CD14-positive monocyte (primary cell): ENCODE measurements around the gene SOX5. TPM values are rescaled to one million over a fixed set of nuclear protein-coding genes. Genes with fewer than 3 reads are reported as not detected.

Experiments
- DNase-seq, 3 donors: peaks; one replicate each; pipeline ENCODE4 v3.0.0-alpha.2; 2011 to 2022
- H2AFZ ChIP-seq: 2 replicates; pipeline ENCODE4 v1.6.0; 2012; ENCODE audit warnings: mild to moderate bottlenecking, low read depth, low read length, inconsistent platforms; ENCODE audit not compliant: insufficient read depth, poor library complexity, severe bottlenecking
- H3K27ac ChIP-seq, 2 donors: 1 replicate in 1 of 2; 2 replicates in 1 of 2; pipeline ENCODE4 v1.5.1; 2012 to 2013; ENCODE audit warnings: low read length in 2 of 2, control low read depth in 1 of 2, inconsistent platforms in 1 of 2, low read depth in 1 of 2, mild to moderate bottlenecking in 1 of 2
- H3K27me3 ChIP-seq, 2 donors: one replicate each; pipeline versions ENCODE4 v1.6.0 to v1.6.1; 2011 to 2013; ENCODE audit warnings: low read length in 2 of 2; ENCODE audit not compliant: control insufficient read depth in 2 of 2, insufficient read depth in 2 of 2
- H3K36me3 ChIP-seq, 2 donors: replicated peaks in 1 of 2; 1 replicate in 1 of 2; 2 replicates in 1 of 2; pipeline versions ENCODE4 v1.5.1 to v1.6.1; 2012 to 2013; ENCODE audit warnings: low read length in 2 of 2, control low read depth in 1 of 2, inconsistent platforms in 1 of 2, mild to moderate bottlenecking in 1 of 2; ENCODE audit not compliant: insufficient read depth in 2 of 2, control insufficient read depth in 1 of 2
- H3K4me1 ChIP-seq, 2 donors: 1 replicate in 1 of 2; 2 replicates in 1 of 2; pipeline versions ENCODE4 v1.5.1 to v1.6.1; 2012 to 2013; ENCODE audit warnings: low read length in 2 of 2, control low read depth in 1 of 2, inconsistent platforms in 1 of 2, mild to moderate bottlenecking in 1 of 2, moderate library complexity in 1 of 2; ENCODE audit not compliant: insufficient read depth in 2 of 2, control insufficient read depth in 1 of 2
- H3K4me2 ChIP-seq: replicated peaks from 2 replicates; pipeline ENCODE3; 2012; ENCODE audit warnings: low read length, moderate library complexity, mild to moderate bottlenecking; ENCODE audit not compliant: poor library complexity, severe bottlenecking; ENCODE audit errors: extremely low read depth
- H3K4me3 ChIP-seq, 3 experiments: fragments of 200-600 bp in 1 of 3; sonication (generic) in 1 of 3; replicated peaks in 1 of 3; 1 replicate in 2 of 3; 2 replicates in 1 of 3; pipeline ENCODE4 v1.5.1; 2011 to 2013; ENCODE audit warnings: low read length in 3 of 3, mild to moderate bottlenecking in 3 of 3, control low read depth in 2 of 3, low read depth in 2 of 3, inconsistent platforms in 1 of 3, moderate library complexity in 1 of 3
- H3K79me2 ChIP-seq: 2 replicates; pipeline ENCODE4 v1.6.0; 2012; ENCODE audit warnings: mild to moderate bottlenecking, control low read depth, inconsistent platforms, low read length, moderate library complexity; ENCODE audit not compliant: insufficient read depth
- H3K9ac ChIP-seq: 2 replicates; pipeline ENCODE4 v1.6.0; 2017; ENCODE audit warnings: low read length, mild to moderate bottlenecking; ENCODE audit not compliant: insufficient read depth, poor library complexity, severe bottlenecking
- H3K9me3 ChIP-seq, 2 donors: replicated peaks in 1 of 2; 1 replicate in 1 of 2; 2 replicates in 1 of 2; pipeline versions ENCODE4 v1.5.1 to v1.6.1; 2012 to 2013; ENCODE audit warnings: low read length in 2 of 2, control low read depth in 1 of 2; ENCODE audit not compliant: control insufficient read depth in 1 of 2, insufficient read depth in 1 of 2
- H4K20me1 ChIP-seq: 2 replicates; pipeline ENCODE4 v1.6.0; 2012; ENCODE audit warnings: mild to moderate bottlenecking, low read length, control low read depth, moderate library complexity; ENCODE audit not compliant: insufficient read depth
- H3K27ac Mint-ChIP-seq, 7 donors: one replicate each; pipeline ENCODE4 v1.8.0; 2020; ENCODE audit warnings: mild to moderate bottlenecking in 7 of 7, mixed read lengths in 7 of 7, moderate library complexity in 6 of 7, inconsistent platforms in 2 of 7
- H3K27me3 Mint-ChIP-seq, 3 donors: one replicate each; pipeline ENCODE4 v1.8.0; 2021 to 2022; ENCODE audit warnings: low read depth in 3 of 3, mild to moderate bottlenecking in 3 of 3, mixed read lengths in 3 of 3, moderate library complexity in 3 of 3, inconsistent platforms in 1 of 3
- H3K36me3 Mint-ChIP-seq, 2 donors: one replicate each; pipeline ENCODE4 v1.8.0; 2020; ENCODE audit warnings: mixed read lengths in 2 of 2, inconsistent platforms in 1 of 2, mild to moderate bottlenecking in 1 of 2
- H3K4me1 Mint-ChIP-seq: one replicate; pipeline ENCODE4 v1.8.0; 2020; ENCODE audit warnings: mild to moderate bottlenecking, mixed read lengths
- H3K4me3 Mint-ChIP-seq, 2 donors: one replicate each; pipeline ENCODE4 v1.8.0; 2020; ENCODE audit warnings: mild to moderate bottlenecking in 2 of 2, mixed read lengths in 2 of 2, moderate library complexity in 1 of 2
- H3K9me3 Mint-ChIP-seq, 7 donors: one replicate each; pipeline ENCODE4 v1.8.0; 2020 to 2022; ENCODE audit warnings: mixed read lengths in 7 of 7, mild to moderate bottlenecking in 6 of 7, moderate library complexity in 6 of 7, inconsistent platforms in 2 of 7
- WGBS: methylation state at CpG from one replicate; pipeline ENCODE4 v1.1.5; 2013; ENCODE audit warnings: missing lambda C conversion rate; ENCODE audit not compliant: insufficient coverage; 5-methylcytosine and 5-hydroxymethylcytosine counted together
- intact Hi-C, 2 donors: fragments of 100-400 bp; cut with micrococcal nuclease; formaldehyde crosslinking; loops; one replicate each; pipeline versions ENCODE4 v1.15.0 to v1.15.1; 2023
- polyA plus RNA-seq, 3 donors: library from polyadenylated mRNA; depleted of rRNA in 1 of 3; unstranded in 2 of 3; stranded (reverse) in 1 of 3; fragments of 300-500 nt in 2 of 3; fragments of >200 nt in 1 of 3; fragmentation: Illumina TruSeq in 2 of 3; gene quantifications; 1 replicate in 2 of 3; 2 replicates in 1 of 3; pipeline ENCODE4 v1.2.3, GENCODE V29; 2012 to 2021
- TF ChIP-seq, protein P1 (sequence below): fragments of 200-600 bp; IDR thresholded peaks from one replicate; pipeline ENCODE4 v1.8.0; 2022; ENCODE audit warnings: antibody characterized with exemption, mild to moderate bottlenecking

The SOX5 gene
- polyA plus RNA-seq, 3 donors: not detected

DNA sequence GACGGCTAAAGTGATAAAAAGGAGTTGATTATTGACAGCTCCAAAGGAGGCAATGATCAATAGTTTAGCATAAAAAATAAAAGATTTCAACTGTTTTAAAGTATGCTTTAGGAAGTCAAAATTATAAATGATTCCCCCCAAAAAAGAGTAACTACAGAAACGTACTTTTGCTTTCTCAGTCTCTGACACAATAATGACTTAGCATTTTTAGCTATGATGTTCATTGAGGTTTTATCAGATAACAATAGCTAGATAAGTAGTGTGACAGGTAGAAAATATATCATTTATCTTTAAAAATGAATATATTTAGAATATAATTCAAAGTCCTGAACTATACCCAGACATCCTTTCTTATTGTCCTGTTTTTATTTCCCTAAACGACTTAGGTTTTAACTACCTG is 352.9 kb downstream of the SOX5 start:
- Histone ChIP-seq H4K20me1 (no peaks in the 10 kb centered on the region), H3K9me3 (peaks cover 5 to 6% of the 10 kb centered on the region in 2 donors), H3K4me1 (no peaks in the 10 kb centered on the region), H3K4me2 (no peak overlapping the region), H3K27ac (no peak overlapping the region), H3K9ac (no peak overlapping the region), H3K36me3 (no peaks in the 10 kb centered on the region), H3K79me2 (no peaks in the 10 kb centered on the region), H3K4me3 (no peak overlapping the region), H3K27me3 (no peaks in the 10 kb centered on the region), H2AFZ (no peak overlapping the region)
- Mint-ChIP-seq H3K27ac (no peak overlapping the region), H3K9me3 (peaks cover 0 to 14% (median 3%) of the 10 kb centered on the region in 7 donors), H3K4me3 (no peak overlapping the region), H3K36me3 (no peaks in the 10 kb centered on the region), H3K27me3 (no peaks in the 10 kb centered on the region), H3K4me1 (no peaks in the 10 kb centered on the region)
- TF ChIP-seq, protein P1, sequence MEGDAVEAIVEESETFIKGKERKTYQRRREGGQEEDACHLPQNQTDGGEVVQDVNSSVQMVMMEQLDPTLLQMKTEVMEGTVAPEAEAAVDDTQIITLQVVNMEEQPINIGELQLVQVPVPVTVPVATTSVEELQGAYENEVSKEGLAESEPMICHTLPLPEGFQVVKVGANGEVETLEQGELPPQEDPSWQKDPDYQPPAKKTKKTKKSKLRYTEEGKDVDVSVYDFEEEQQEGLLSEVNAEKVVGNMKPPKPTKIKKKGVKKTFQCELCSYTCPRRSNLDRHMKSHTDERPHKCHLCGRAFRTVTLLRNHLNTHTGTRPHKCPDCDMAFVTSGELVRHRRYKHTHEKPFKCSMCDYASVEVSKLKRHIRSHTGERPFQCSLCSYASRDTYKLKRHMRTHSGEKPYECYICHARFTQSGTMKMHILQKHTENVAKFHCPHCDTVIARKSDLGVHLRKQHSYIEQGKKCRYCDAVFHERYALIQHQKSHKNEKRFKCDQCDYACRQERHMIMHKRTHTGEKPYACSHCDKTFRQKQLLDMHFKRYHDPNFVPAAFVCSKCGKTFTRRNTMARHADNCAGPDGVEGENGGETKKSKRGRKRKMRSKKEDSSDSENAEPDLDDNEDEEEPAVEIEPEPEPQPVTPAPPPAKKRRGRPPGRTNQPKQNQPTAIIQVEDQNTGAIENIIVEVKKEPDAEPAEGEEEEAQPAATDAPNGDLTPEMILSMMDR: no peak
- no peak for DNase-seq
- WGBS: no CpG with 5 or more reads among the region's 3 CpGs
- intact Hi-C loops: no loop called here

DNA sequence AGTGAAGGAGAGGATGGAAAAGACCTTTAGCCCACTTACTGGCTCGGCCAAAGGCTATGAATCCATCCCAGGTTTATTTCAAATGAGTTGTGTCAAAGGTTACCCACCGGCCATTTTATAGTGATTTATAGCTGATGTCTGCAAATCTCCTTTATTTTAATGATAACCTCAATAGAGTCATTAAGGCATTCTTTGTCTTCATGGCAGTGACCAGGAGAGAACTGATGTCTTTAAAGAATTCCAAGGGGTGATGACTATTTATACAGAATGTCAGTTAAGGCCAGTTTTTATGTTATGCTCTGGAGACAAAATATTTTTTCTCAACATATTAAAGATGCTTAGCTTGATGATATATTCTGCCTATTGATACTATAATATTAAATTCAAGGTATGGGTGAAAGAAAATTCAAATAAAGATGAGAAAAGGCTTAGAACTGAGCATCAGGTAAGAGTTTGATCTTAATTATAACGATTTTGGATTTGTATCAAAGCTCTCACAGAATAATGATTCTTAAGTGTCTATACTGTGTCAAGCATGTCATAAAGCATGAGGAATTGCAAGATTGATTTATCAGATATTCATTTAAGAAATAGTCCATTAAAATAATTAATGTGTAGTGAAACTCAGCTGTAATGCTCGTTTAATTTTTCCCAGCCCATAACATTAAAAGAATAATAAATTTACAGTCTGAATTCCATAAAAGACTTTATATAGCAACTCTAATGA is 361.5 kb downstream of the SOX5 start:
- WGBS: no CpG with 5 or more reads among the region's 4 CpGs

More for the DNA sequence above, 361.5 kb downstream of the SOX5 start:
- Mint-ChIP-seq H3K27me3 (no peaks in the 10 kb centered on the region), H3K4me3 (no peak overlapping the region), H3K36me3 (no peaks in the 10 kb centered on the region), H3K4me1 (no peaks in the 10 kb centered on the region), H3K9me3 (peaks cover 0 to 6% (median 4%) of the 10 kb centered on the region in 7 donors), H3K27ac (no peak overlapping the region)
- no peak overlapping the region for H3K4me3 ChIP-seq
- no peaks in the 10 kb centered on the region for H3K9me3 ChIP-seq
- H3K4me2 ChIP-seq: no peak overlapping the region
- no peak for DNase-seq
- no peaks in the 10 kb centered on the region for H3K27me3 ChIP-seq
- no peak overlapping the region for H3K27ac ChIP-seq
- intact Hi-C loops: no loop called here
- no peaks in the 10 kb centered on the region for H4K20me1 ChIP-seq
- no peak overlapping the region for H3K9ac ChIP-seq
- no peaks in the 10 kb centered on the region for H3K79me2 ChIP-seq
- no peaks in the 10 kb centered on the region for H3K4me1 ChIP-seq
- H3K36me3 ChIP-seq: no peaks in the 10 kb centered on the region
- TF ChIP-seq, protein P1: no peak
- H2AFZ ChIP-seq: no peak overlapping the region
